Ishikawa (cell line): ENCODE data around the gene LSM3.

Source experiments
- CEBPB ChIP-seq: IDR thresholded peaks from 2 replicates; pipeline ENCODE4 v1.6.1; 2012
- EP300 ChIP-seq: IDR thresholded peaks from 2 replicates; pipeline ENCODE4 v1.6.1; 2012; ENCODE audit warnings: borderline replicate concordance
- FOXM1 ChIP-seq: IDR thresholded peaks from 2 replicates; pipeline ENCODE4 v1.6.1; 2012; ENCODE audit warnings: low read depth, borderline replicate concordance
- NFIC ChIP-seq: IDR thresholded peaks from 2 replicates; pipeline ENCODE4 v1.6.1; 2012
- REST ChIP-seq: IDR thresholded peaks from 2 replicates; pipeline ENCODE4 v1.6.1; 2012; ENCODE audit warnings: low read depth, mild to moderate bottlenecking
- TAF1 ChIP-seq: IDR thresholded peaks from 2 replicates; pipeline ENCODE4 v1.6.1; 2012; ENCODE audit warnings: low read depth, mild to moderate bottlenecking
- TCF12 ChIP-seq: IDR thresholded peaks from 2 replicates; pipeline ENCODE4 v1.6.1; 2012; ENCODE audit warnings: low read depth
- TEAD4 ChIP-seq: IDR thresholded peaks from 2 replicates; pipeline ENCODE4 v1.6.1; 2012
- USF1 ChIP-seq: IDR thresholded peaks from 2 replicates; pipeline ENCODE4 v1.6.1; 2012
- YY1 ChIP-seq: IDR thresholded peaks from 2 replicates; pipeline ENCODE4 v1.6.1; 2012; ENCODE audit warnings: low read depth

DNA sequence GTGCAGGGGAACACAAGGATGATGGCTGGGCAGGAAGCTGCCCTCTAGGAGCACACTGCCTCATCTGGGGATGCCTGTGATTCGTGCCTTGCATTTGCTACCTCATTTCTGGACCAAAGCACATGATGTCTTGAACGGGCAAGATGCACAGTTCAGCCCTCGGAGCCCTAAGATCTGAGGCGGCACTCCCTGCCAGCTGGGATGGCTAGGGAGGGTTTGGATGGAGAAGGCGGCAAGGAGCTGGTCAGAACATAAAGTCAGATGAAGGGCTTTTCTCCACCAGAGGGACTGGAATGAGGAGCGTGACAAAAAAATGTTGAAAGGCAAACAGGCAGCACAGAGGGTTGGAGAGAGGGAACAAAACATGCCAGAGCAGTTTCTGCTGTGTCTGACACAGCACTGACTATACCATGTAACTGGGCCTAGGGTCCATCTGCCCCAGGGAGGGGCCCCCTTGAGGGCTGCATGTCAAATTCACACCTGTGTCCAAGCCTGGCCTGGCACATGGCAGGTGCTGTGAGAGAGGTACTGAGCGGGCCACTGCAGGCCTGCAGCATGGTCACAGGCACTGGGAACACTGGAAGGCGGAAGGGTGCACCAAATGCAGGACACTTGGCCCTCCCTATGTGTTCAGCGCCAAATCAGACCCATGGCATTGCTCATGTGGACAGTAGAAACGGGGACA is 32.1 kb upstream of the LSM3 start:
- no peak for TF ChIP-seq YY1
- no peak for TF ChIP-seq EP300
- no peak for TF ChIP-seq CEBPB
- TF ChIP-seq USF1 = no peak
- TF ChIP-seq NFIC = no peak
- no peak for TF ChIP-seq REST
- TF ChIP-seq FOXM1 = no peak
- no peak for TF ChIP-seq TCF12
- TF ChIP-seq TAF1 = no peak
- no peak for TF ChIP-seq TEAD4
